AG04449 (cell line): ENCODE measurements around the gene REXO1.

Experiments
- CTCF ChIA-PET: fragments of 350-600 bp; formaldehyde crosslinking; extraction: SDS; loops from one replicate; lab custom pipeline; 2021; ENCODE audit warnings: antibody characterized with exemption; lab: Yijun Ruan, JAX
- POLR2A ChIA-PET: fragments of 400-600, 350-600 bp; formaldehyde crosslinking; extraction: SDS; loops from one replicate; lab custom pipeline; 2020; ENCODE audit warnings: antibody characterized with exemption, inconsistent platforms; lab: Yijun Ruan, JAX
- DNase-seq: peaks from one replicate; pipeline ENCODE4 v3.0.0-alpha.2; 2010; ENCODE audit warnings: low read depth, low spot score
- H3K4me3 ChIP-seq: 2 replicates; pipeline ENCODE4 v1.5.1; 2011; ENCODE audit warnings: low read depth, mild to moderate bottlenecking, control low read depth, low read length
- CTCF ChIP-seq: IDR thresholded peaks from one replicate; pipeline ENCODE4 v1.5.1; 2011; ENCODE audit warnings: mild to moderate bottlenecking, moderate library complexity, low read length, control low read depth, inconsistent platforms; ENCODE audit not compliant: insufficient read depth; ENCODE audit errors: missing control alignments

Gene REXO1

GRCh38 chr19:1832046-1832663 lies 16.1 kb downstream of the REXO1 start:
- ChIA-PET CTCF (interaction anchor here (0.9 to 14.5 kb wide), 4 partner anchors 9 to 160 kb away, joined by 3 to 292 read pairs (median 4); no protein-coding TSS in a partner anchor), POLR2A (no interaction called here)
- DNase-seq: no peak
- H3K4me3 ChIP-seq: no peak overlapping the region
- TF ChIP-seq CTCF: no peak

- H3K4me3 ChIP-seq: no peak overlapping the region
- no peak for TF ChIP-seq CTCF
- POLR2A ChIA-PET: interaction anchor here (0.7 kb wide), 1 partner anchor 260 kb away, joined by 4 read pairs; no protein-coding TSS in a partner anchor
Measured at GRCh38 chr19:1830978-1831377, 17.3 kb downstream of the REXO1 start.

GRCh38 chr19:1830568-1830967 lies 17.7 kb downstream of the REXO1 start:
- POLR2A ChIA-PET: no interaction called here
- no peak for DNase-seq

More at GRCh38 chr19:1830978-1831377, 17.3 kb downstream of the REXO1 start:
- CTCF ChIA-PET: interaction anchor here (0.8 to 14.5 kb wide), 3 partner anchors 8 to 12 kb away, joined by 3 to 292 read pairs (median 4); no protein-coding TSS in a partner anchor
- no peak for DNase-seq

GRCh38 chr19:1829958-1830357 lies 18.3 kb downstream of the REXO1 start:
- CTCF ChIA-PET: interaction anchor here (0.6 to 14.5 kb wide), 9 partner anchors 11 to 224 kb away, joined by 3 to 292 read pairs (median 5); partner anchors contain the start of gene UQCR11
- no peak overlapping the region for H3K4me3 ChIP-seq
- POLR2A ChIA-PET: no interaction called here
- TF ChIP-seq CTCF: no peak
- DNase-seq: no peak

More at GRCh38 chr19:1830568-1830967, 17.7 kb downstream of the REXO1 start:
- TF ChIP-seq CTCF: no peak
- H3K4me3 ChIP-seq: no peak overlapping the region
- CTCF ChIA-PET: interaction anchor here (0.6 to 14.5 kb wide), 8 partner anchors 7 to 225 kb away, joined by 3 to 292 read pairs (median 4); partner anchors contain the start of gene UQCR11

GRCh38 chr19:1828279-1829238 lies 19.7 kb downstream of the REXO1 start:
- TF ChIP-seq CTCF: no peak
- no peak overlapping the region for H3K4me3 ChIP-seq
- POLR2A ChIA-PET: no interaction called here
- DNase-seq: no peak
- CTCF ChIA-PET: interaction anchor here (1.0 to 14.5 kb wide), 8 partner anchors 10 to 223 kb away, joined by 3 to 292 read pairs (median 6); partner anchors contain the start of gene UQCR11
